Measurements from ENCODE around the gene KCTD13. TPM values are rescaled to one million over a fixed set of nuclear protein-coding genes. Genes with fewer than 3 reads are reported as not detected.
"Not testable (repeated sequence)": the region's sequence is repeated elsewhere in the genome, so short reads cannot be mapped to it uniquely, and the experiment has no call there.

The KCTD13 gene
- total RNA-seq, 2 donors from 2014 or later: 17.7 to 28.8 TPM

GRCh38 chr16:29962344-29962994 is 36.4 kb upstream of the KCTD13 start:
- peak overlapping the region; percentile 72 for H3K4me3 ChIP-seq
- TF ChIP-seq, protein P1, sequence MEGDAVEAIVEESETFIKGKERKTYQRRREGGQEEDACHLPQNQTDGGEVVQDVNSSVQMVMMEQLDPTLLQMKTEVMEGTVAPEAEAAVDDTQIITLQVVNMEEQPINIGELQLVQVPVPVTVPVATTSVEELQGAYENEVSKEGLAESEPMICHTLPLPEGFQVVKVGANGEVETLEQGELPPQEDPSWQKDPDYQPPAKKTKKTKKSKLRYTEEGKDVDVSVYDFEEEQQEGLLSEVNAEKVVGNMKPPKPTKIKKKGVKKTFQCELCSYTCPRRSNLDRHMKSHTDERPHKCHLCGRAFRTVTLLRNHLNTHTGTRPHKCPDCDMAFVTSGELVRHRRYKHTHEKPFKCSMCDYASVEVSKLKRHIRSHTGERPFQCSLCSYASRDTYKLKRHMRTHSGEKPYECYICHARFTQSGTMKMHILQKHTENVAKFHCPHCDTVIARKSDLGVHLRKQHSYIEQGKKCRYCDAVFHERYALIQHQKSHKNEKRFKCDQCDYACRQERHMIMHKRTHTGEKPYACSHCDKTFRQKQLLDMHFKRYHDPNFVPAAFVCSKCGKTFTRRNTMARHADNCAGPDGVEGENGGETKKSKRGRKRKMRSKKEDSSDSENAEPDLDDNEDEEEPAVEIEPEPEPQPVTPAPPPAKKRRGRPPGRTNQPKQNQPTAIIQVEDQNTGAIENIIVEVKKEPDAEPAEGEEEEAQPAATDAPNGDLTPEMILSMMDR (IDR thresholded peaks at IDR 0.05): no peak
- no peaks in the 10 kb centered on the region for H3K9me3 ChIP-seq
- peak overlapping the region; percentile 98 for H3K27ac ChIP-seq
- peaks cover 9% of the 10 kb centered on the region for H3K4me1 ChIP-seq
- peak overlapping the region; percentile 91 to 97 for H3K9ac ChIP-seq (ENCODE audit: low read depth in 2 of 2, low read length in 2 of 2)
- H3K36me3 ChIP-seq: no peaks in the 10 kb centered on the region
- intact Hi-C loops (cut with DNase I): no loop called here
- DNase-seq: peak; percentile 56
- no peaks in the 10 kb centered on the region for H3K27me3 ChIP-seq

DNA sequence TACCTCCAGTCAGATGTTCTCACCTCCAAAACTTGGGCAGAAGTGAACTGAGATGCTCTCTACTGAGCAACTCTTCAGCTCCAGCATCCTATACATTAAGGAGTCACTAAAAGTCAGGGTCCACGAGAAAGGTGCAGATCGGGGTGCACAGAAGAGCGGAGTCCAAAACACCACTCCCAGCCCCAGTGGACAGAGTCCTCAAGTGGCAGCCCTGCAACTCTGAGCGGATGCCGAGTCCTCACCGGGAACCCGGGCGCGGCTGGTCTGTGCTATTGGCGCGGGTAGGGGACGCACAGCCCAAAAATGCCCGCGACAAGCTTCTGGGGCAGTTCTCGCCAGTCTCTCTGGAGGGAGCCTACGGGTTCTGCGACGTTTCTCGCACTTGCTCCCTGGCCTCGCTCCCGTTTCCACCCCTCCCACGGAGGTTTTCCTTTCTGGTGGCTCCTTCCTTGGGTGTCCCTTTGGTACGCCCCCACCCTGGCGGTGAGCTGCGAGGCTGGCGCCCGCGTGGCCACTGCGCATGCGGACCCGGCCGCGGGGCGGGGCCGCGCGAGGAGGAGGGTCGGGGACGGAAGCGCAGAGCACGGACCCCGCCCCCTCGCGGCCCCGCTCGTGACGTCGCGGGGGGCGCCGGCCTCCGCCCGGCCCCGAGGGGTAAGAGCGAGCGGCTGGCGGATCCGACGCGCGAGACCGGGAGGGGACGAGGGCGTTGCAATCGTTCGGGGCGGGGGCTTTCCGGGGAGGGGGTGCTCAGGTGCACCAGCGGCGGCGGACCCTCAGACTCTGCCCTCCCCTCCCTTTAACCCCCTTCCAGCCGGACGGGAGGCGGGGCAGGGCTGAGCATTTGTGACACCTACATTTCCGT is 35.7 kb upstream of the KCTD13 start, which contains the start of gene TMEM219:
Gene TMEM219, plus strand, starts transcription at position 601 of the 865 bp plus-strand sequence. CDS start 1,065 bp downstream, outside the sequence.
- Histone ChIP-seq H3K9me3 (no peaks in the 10 kb centered on the region), H3K36me3 (no peaks in the 10 kb centered on the region), H3K9ac (ENCODE audit: low read depth in 2 of 2, low read length in 2 of 2) (peak within 1 kb of the TSS; percentile 91 to 97), H3K4me3 (peak within 1 kb of the TSS; percentile 72), H3K27ac (peak within 1 kb of the TSS; percentile 98), H3K4me1 (peaks cover 9% of the 10 kb centered on the region), H3K27me3 (no peaks in the 10 kb centered on the region)
- TF ChIP-seq, protein P1 (IDR thresholded peaks at IDR 0.05): peak; percentile 25
- intact Hi-C loops (cut with DNase I): no loop called here
- peak; percentile 92 for DNase-seq

- no peaks in the 10 kb centered on the region for H3K9me3 ChIP-seq
- H3K4me3 ChIP-seq: peak overlapping the region; percentile 72
- H3K27ac ChIP-seq: peak overlapping the region; percentile 98
- intact Hi-C loops (cut with DNase I): no loop called here
- peaks cover 9% of the 10 kb centered on the region for H3K4me1 ChIP-seq
- TF ChIP-seq, protein P1 (IDR thresholded peaks at IDR 0.05): no peak
- peak overlapping the region; percentile 91 to 97 for H3K9ac ChIP-seq (ENCODE audit: low read depth in 2 of 2, low read length in 2 of 2)
- no peak for DNase-seq
- no peaks in the 10 kb centered on the region for H3K36me3 ChIP-seq
- no peaks in the 10 kb centered on the region for H3K27me3 ChIP-seq
Observed at GRCh38 chr16:29961127-29961478, 35.1 kb upstream of the KCTD13 start.

DNA sequence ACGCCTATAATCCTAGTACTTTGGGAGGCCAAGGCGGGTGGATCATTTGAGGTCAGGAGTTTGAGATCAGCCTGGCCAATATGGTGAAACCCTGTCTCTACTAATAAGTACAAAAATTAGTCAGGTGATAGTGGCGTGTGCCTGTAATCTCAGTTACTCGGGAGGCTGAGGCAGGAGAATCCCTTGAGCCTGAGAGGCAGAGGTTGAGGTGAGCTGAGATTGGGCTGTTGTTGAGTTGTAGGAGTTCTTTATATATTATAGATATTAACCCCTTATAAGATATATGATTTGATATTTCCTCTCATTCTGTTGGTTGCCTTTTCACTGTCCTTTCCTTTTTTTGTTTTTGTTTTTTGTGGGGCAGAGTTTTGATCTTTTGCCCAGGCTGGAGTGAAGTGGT is 33.8 kb upstream of the KCTD13 start:
- intact Hi-C loops (cut with DNase I); H3K4me3 ChIP-seq; H3K9me3 ChIP-seq; H3K27ac ChIP-seq; DNase-seq; H3K4me1 ChIP-seq; H3K36me3 ChIP-seq; H3K9ac ChIP-seq (ENCODE audit: low read depth in 2 of 2, low read length in 2 of 2); H3K27me3 ChIP-seq: not testable (repeated sequence)

DNA sequence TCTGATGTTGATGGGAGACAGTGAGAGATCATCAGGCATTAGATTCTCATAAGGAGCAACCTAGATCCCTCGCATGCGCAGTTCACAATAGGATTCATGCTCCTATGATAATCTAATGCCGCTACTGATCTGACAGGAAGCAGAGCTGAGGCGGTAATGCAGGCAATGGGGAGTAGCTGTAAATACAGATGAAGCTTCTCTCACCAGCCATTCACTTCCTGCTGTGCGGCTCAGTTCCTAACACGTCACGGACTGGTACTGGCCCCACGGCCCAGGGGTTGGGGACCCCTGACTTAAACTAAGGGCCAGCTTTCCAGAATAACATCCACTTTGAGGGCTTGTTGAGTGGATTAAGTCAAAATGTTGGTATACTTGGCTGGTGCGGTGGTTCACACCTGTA is 33.3 kb upstream of the KCTD13 start:
- Histone ChIP-seq H3K9me3 (no peaks in the 10 kb centered on the region), H3K4me3 (no peak overlapping the region), H3K36me3 (no peaks in the 10 kb centered on the region), H3K4me1 (peaks cover 9% of the 10 kb centered on the region), H3K27me3 (no peaks in the 10 kb centered on the region), H3K27ac (no peak overlapping the region), H3K9ac (ENCODE audit: low read depth in 2 of 2, low read length in 2 of 2) (no peak overlapping the region)
- TF ChIP-seq, protein P1 (IDR thresholded peaks at IDR 0.05): no peak
- intact Hi-C loops (cut with DNase I): no loop called here
- DNase-seq: no peak

Data from colonic mucosa (tissue), 4 donors.